GM18907 (cell line): ENCODE results near the gene RHBDL3.
"Not testable (repeated sequence)": the region's sequence is repeated elsewhere in the genome, so short reads cannot be mapped to it uniquely, and the experiment has no call there.

Experiments used
- ATAC-seq: cut with Tn5 transposase; IDR thresholded peaks from one replicate; pipeline ENCODE4 v1.9.1; 2021; ENCODE audit warnings: mild to moderate bottlenecking, moderate library complexity; ENCODE audit not compliant: unreplicated experiment

RHBDL3 gene

DNA sequence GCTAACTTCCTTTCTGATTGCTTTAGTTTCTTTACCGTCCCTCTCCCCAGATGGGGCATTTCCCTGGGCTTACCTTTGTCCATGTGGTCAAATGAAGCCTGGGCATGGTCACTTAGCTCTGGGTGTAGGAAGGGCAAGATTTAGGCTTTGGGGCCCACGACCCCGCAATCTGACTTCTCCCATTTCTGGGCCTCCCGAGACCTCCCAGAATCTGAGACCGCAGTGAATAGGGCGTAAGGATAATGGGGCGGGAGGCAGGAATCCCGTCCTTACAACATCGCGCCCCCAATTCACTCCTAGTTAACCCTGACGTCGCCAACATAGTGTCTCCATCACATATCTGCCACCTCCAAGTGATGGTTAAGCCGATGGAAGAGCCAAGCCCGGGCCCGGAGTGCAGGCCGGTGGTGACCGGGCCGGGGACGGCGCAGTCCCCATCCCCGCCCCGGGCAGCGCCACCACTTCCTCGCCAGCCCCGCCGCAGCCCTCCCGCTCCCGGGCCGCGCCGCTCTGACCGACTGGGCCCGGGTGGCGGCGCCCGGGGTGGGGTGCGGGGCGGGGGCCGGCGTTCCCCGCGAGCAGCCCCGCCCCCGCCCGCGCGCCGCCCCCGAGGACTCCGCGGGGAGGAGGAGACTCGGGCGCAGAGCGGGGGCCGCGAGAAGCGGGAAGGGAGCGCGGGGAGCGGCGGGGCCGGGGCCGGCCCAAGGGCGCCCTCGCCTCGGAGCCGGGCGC, at the start of gene RHBDL3:
Gene RHBDL3, plus strand, starts transcription at position 641 of the 732 bp plus-strand sequence. CDS start 358 bp downstream, outside the sequence.
- ATAC-seq: no peak

DNA sequence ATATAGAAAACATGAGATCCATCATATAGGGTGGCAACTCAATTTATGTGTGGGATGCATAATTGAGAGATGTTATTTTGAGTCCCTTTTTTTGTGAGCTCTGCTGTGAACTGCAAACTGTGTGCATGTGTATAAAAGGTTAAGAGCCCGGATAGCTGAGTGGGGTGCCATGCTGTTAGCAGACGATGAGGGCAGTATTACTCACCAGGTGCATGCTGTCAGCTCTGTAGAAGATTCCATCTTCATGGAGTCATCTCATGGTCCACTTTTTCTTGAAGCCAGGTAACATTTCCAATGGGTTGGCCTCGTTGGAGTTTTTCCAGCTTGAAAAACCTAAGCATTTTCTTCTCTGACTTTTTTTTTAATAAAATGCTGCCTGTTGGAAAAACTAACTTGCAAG, 43.0 kb upstream of the RHBDL3 start:
- no peak for ATAC-seq

- no peak for ATAC-seq
Observed at GRCh38 chr17:32223703-32224102, 41.9 kb upstream of the RHBDL3 start.

DNA sequence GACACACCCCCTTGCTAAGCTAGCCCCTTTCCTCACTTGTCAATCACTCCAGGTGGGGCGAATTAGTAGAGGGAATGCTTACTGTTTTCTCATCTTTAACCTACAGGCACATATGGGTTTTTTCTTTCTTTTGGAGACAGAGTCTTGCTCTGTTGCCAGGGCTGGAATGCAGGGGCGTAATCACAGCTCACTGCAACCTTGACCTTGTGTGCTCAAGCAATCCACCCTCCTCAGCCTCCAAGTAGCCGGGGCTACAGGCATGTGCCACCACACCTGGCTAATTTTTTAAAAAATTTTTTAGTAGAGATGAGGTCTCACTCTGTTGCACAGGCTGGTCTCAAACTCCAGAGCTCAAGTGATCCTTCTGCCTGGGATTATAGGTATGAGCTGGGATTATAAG, 38.7 kb upstream of the RHBDL3 start:
- ATAC-seq: no peak

GRCh38 chr17:32227910-32228309, 37.7 kb upstream of the RHBDL3 start:
- no peak for ATAC-seq

DNA sequence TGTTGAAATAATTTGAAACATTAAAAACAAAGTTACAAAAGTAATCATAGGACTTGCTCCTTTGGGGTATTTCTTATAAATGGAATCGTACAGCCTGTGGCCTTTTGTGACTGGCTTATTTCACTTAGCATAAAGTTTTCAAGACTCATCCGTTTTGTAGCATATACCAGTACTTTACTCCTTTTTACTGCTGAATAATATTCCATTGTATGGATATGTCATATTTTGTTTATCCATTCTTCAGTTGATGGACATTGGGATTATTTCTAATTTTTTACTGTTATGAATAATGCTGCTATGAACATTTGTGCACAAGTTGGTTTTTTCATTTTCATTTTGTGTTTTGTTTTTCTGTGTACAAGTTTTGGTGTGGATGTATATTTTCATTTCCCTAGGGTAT, 30.0 kb upstream of the RHBDL3 start:
- ATAC-seq: no peak

GRCh38 chr17:32239456-32239855, 26.2 kb upstream of the RHBDL3 start:
- no peak for ATAC-seq

GRCh38 chr17:32240750-32241149, 24.9 kb upstream of the RHBDL3 start:
- no peak for ATAC-seq

DNA sequence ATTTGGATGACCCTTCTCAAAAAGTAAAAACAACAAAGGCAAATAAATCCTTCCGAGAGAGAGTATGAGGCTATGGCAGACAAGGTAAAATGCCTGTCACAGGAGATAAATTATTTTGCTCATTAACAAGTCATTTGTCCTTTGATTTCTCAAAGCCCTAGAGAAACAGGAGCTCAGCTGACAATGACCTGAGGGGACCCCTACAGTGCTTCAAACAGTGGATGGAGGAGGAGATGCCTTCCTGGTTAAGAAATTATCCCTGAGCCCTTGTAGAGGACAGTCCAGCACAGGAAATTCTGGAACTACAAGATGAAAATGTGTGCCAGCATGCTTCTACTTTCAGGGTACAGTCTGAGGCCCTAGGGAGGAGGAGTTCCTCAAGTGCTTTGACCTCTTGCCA, 24.0 kb upstream of the RHBDL3 start:
- no peak for ATAC-seq

DNA sequence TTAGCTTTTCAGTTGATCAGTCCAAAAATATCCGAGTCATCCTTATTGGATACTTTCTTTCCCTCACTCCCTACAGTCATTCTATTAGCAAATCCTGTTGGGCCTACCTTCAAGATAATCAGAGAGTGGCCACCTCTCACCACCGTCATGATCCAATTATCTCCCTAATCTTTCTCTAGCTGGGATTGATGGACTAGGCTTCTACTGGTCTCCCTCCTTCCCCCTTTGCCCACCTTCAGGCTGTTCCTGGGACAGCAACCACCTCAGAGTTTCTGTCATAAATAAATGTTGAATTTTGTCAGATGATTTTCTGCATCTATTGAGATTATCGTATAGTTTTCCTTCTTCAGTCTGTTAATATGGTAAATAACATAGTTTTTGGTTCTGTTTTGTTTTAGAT, 16.2 kb upstream of the RHBDL3 start:
- no peak for ATAC-seq

- ATAC-seq: no peak
Observed at GRCh38 chr17:32253117-32253611, 12.5 kb upstream of the RHBDL3 start.

DNA sequence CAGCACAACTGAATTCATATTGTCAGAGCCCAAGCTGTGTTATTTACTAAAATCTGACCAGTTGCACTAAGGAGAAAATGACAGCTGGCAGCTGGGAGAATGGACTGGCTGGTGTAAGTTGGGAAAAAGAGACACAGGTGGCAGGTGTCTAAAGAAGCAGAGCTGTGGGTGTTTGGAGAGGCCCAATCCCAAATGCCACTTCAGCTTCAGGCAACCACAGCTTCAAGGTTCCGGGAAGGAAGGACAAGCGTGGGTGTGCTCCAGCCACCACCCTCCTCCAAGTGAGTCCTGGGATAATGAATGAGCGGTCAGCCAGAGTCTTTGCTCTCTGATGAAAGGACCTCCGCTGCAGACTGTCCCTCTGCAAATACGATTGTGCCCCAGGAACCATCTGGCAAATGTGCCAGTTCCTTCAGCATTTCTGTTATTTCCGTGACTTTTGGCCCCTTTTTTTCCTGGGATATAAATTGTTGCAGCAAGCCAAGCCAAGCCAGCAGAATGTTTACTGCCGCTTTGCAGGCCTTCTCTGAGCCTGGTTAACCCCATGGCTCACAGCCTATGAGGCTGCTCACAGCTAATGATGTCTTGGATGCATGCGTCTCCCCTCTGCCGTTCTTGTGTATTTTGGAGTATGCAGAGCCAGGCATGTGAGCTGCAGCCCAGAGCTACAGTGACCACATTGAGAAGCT, 9.5 kb upstream of the RHBDL3 start:
- ATAC-seq: no peak

DNA sequence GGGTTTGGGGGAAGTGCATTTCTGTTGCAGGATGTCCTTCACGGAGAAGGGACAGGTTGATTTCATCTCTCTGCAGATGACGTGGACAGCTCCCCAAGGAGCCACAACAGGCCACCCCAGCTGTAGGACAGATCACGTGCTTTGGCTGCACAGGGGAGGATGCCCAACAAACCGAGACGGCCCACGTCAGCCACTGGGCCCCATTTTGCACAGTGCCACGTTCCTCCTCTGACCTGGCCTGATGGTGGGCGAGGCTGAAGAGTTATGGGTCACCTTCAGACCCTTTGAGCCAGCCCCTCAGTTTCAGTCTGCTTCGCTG, 9.0 kb upstream of the RHBDL3 start:
- no peak for ATAC-seq

DNA sequence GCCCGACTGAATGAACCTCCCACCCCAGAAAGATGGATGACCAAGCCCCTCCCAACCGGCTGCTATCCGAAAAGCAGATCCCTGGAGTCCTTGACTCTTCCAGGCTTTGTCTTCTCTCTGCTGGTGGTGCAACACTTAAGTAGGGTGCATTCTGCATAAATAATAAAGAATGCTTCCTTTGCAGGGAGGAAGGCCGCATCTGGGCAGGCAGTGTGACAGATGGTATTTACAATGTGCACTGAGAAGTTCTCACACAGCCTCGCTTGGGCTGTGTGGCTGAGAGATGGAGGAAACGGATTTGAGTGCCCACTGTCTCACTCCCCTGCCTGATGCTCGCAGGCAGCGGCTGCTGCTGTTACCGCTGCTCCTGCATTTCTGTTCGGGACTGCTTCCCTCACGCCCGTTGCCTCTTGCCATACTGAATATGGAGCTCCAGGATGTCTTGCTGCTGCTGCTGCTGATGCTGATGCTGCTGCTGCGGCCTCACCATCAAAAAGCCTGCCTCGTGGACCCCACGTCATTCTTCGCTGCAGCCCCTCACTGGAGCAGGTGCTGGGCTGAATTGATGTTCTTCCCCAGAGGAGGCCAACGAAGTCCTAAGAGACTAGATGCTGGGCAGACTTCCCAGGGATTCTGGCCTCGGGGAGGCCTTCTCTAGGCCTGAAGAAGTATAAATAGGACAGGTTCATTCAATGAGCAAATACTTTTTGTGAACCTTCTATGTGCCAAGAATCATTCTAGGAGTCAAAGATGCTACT, 7.1 kb upstream of the RHBDL3 start:
- no peak for ATAC-seq

DNA sequence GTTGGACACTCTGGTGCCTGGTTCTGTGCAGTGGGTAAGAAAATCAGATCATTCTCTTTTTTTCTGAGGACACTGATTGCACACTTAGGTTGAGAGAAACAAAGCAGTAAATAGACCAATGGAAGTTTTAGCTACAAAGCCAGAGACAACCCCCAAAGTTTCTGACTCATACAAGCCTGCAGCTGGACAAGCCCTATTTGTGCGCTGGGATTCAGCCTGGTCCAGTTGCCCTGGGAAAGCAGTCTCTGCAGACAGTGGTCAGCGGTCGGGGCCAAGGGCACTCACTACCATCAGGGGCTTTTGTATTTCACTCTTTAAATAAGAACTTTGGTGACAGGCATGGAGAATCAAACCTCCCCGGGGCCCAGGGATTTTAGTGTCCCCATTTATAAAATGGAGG, 6.0 kb upstream of the RHBDL3 start:
- no peak for ATAC-seq

- no peak for ATAC-seq
Observed at GRCh38 chr17:32261417-32261736, 4.3 kb upstream of the RHBDL3 start.

GRCh38 chr17:32261936-32262510, 3.6 kb upstream of the RHBDL3 start:
- no peak for ATAC-seq

DNA sequence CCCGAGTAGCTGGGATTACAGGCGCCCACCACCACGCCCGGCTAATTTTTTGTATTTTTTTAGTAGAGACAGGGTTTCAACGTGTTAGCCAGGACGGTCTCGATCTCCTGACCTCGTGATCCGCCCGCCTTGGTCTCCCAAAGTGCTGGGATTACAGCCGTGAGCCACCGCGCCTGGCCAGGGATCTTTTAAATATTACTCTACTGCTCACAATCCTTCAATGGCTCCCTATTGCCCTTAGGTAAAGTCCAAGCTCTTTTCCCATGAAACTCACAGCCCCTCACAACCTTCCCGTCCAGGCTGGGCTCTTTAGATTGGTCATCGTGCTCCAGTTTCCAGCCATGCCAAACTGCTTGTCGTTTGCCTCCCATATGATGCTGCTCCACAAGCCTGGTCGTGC, 2.1 kb upstream of the RHBDL3 start:
- not testable (repeated sequence) for ATAC-seq

GRCh38 chr17:32264140-32264799, 1.4 kb upstream of the RHBDL3 start:
- no peak for ATAC-seq

- ATAC-seq: no peak
Observed at GRCh38 chr17:32264823-32265191, 825 bp upstream of the RHBDL3 start.

GRCh38 chr17:32266051-32266388, 388 bp downstream of the RHBDL3 start:
- ATAC-seq: no peak
